GM04504 (cell line): ENCODE data around the gene MYO7A.

Experiments
- DNase-seq: peaks from one replicate; pipeline ENCODE4 v3.0.0-alpha.2; 2012; ENCODE audit warnings: low read depth

Gene MYO7A

DNA sequence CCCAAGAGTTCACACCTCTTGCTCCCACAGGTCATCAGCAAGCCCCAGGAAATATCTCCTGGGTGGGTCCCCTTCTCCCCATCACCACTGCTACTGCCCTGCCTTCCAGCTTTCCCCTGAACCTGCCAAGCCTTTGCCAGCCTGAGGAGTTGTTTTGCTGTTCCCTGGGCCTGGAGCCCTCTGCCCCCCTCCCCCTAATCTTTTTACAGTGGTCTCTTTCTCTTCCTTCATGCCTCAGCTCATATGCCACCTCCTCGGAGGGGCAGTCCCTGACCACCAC, 18.9 kb downstream of the MYO7A start:
- no peak for DNase-seq

GRCh38 chr11:77147668-77148321, 19.7 kb downstream of the MYO7A start:
- DNase-seq, result no peak

GRCh38 chr11:77148963-77149715, 21.1 kb downstream of the MYO7A start:
- no peak for DNase-seq

DNA sequence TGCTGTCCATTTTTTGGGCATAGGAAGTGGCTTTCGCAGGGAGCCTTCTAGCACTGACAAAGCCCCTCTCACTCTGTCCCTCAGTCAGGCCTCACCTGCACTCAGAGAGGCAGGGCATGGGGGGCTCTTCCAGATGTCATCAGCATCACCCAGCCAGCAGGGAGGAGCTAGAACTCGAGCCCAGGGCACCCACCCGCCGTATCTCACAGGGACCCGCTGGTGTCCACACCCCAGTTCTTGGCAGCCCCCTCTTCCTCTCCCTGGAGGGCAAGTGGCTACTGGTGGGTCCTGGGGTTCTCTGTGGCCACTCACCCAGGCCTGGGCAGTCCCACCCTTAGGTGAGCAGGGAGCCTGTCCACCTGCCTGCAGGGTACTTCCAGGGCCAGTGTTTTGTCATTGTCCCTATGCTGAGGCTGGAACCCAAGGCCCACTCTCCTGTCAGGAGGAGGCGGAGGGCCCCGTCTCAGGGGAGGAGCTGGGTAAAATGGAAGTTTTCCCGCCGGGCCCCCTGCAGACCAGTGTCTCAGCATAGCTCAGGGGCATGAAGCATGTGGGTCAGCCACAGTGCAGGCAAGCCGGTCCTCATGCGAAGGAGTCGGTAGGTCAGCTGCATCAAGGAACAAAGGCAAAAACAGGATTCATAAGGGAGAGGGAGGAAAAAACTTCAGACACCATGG, 21.8 kb downstream of the MYO7A start:
- DNase-seq, result no peak

- no peak for DNase-seq
Observed at GRCh38 chr11:77150836-77151235, 22.8 kb downstream of the MYO7A start.

DNA sequence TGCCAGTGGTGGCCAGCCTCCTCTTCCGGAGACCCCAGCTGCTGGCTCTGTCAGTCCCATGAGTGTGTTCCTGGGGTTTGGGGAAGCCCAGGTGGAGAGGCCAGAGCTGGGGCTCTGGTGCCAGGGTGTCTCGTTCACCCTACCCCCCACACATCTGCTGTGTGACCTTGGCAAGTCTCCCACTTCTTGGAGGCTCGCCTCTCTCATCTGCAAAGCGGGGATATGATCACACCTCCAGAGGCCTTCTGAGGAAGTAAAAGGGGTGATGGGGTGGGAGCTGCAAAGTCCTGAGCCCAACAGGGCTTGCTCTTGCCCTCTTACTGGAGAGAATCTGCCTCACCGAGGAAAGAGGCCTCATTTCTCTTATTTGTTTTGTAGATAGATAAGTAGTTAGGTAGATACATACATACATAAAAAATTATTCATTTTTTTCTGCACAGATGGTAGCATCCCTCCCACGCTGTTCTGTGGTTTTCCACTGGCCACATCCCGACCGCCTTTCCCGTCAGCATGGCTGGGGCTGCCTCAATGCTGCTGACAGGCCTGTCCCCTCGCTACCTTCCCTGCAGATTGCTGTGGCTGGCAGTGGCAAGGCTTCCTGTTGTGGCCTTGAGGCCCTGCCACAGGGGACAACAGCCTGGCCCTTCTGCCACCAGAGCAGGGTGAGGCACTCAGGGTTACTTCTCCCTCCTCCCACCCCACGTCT, 23.9 kb downstream of the MYO7A start:
- no peak for DNase-seq

DNA sequence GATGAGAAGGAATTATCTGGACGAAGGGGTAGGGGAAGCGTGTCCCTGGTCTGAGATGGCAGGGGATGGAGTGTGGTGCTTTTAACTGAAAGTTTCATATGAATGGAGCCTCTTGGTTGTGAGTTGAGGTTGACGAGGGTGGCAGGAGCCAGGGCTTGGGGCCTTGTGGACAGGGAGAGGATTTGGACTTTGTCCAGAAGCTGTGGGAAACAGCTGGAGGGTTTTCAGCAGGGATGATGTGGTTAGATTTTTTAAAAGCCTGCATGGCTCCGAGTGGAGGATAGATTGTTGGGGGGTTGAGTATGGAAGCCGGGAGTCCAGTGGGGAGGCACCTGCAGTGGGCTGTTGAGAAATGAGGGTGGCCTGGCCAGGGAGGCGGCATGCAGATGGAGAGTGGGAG, 24.8 kb downstream of the MYO7A start:
- DNase-seq, result no peak

GRCh38 chr11:77153276-77154185, 25.5 kb downstream of the MYO7A start:
- no peak for DNase-seq

DNA sequence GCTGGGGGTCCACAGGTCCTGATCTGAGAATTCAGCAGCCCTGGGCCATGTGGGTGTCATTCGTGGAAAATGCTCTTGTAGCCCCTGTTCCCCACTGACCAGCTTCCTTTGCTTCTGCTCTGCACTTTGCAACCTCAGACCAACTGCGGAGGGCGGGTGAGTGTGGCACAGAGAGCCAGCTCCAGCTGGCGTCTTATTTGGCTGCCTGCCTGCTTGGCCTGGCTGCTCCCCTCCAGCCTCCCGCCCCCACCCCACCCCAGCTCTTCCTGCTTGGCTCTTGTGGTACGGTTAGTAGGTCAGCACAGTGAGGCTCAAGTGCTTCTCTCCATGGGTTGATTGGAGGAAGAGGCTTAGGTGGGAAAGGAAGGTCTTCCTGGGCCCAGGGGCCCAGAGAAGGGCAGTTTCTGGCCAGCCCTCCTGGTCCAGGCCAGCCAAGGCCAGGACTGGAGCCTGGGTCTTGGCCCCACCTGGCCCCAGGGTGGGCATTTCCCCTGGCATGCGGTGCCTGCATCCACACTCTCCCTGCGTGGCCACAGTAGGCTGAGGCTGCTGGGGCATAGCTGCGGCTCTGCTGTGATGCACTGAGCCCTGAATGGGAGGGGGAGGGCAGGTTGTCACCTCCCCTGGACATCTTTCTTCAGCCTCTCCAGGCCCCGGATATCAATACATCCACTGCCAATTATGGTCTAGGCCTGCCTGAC, 26.5 kb downstream of the MYO7A start:
- no peak for DNase-seq

GRCh38 chr11:77155082-77155475, 27.0 kb downstream of the MYO7A start:
- no peak for DNase-seq

DNA sequence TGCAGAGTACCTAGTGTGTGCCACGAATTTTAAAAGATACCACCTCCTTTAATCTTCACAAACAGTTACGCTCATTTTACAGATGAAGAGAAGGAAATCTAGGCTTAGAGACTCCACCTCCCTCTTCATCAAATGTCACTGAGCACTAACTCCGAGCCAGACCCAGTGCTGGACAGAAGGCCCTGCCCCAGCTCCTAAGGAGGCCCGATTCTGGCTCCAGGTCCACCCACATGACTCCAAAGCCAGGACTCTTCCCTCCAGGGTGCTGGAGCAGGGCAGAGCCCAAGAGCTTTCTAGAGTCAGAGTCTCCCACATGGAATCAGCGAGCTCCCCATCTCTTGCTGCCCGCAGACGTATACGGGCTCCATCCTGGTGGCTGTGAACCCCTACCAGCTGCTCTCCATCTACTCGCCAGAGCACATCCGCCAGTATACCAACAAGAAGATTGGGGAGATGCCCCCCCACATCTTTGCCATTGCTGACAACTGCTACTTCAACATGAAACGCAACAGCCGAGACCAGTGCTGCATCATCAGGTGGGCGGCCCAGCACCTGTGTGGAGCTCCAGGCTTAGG, 27.6 kb downstream of the MYO7A start:
- no peak for DNase-seq

DNA sequence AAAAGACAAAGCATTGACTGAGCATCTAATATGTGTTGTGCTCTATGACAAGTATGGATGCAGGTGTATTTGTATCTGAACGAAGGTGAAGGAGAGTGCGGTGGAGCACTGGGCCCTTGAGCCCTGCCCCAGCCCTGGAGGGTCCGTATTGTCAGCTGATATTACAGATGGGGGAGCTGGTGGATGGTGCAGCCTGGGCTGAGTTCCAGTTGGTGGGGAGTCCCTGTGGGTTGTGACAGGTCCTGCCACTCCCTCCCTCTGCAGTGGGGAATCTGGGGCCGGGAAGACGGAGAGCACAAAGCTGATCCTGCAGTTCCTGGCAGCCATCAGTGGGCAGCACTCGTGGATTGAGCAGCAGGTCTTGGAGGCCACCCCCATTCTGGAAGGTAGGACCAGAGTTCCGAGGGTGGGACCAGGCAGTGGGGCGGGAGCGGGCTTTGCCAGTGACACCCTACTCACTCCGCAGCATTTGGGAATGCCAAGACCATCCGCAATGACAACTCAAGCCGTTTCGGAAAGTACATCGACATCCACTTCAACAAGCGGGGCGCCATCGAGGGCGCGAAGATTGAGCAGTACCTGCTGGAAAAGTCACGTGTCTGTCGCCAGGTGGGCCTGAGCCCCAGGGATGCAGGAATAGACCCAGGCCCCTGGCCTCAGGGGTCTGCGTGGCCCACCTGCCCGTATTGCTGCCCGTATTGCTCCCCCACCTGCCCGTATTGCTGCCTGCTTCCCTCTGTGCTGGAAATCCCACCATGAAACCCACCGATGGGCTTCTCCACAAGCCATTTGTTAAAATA, 28.6 kb downstream of the MYO7A start:
- DNase-seq, result no peak

DNA sequence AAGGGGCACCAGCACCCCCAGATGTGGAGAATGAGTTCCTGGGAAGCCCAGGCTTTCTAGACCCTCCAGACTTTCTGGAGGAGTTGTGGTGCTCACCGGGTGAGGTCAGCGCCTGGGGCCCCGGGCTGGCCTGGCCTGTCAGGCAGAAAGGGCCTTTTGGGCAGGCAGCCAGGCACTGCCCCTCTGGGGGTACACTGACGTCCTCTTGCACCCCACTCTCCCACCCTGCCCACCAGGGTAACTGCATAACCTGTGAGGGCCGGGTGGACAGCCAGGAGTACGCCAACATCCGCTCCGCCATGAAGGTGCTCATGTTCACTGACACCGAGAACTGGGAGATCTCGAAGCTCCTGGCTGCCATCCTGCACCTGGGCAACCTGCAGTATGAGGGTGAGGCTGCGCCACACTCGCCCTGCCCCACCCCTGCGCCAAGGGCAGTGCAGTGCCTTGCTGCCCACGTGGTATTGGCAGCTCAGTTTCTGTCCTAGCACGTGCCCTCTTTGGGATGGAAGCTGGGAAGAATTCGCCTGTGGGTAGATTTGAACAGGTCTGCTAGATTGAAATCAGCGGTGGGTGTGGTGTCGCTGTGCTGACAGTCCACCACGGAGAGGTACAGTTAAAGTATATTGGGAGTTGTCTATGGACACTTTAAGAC, 30.1 kb downstream of the MYO7A start:
- DNase-seq, result no peak

DNA sequence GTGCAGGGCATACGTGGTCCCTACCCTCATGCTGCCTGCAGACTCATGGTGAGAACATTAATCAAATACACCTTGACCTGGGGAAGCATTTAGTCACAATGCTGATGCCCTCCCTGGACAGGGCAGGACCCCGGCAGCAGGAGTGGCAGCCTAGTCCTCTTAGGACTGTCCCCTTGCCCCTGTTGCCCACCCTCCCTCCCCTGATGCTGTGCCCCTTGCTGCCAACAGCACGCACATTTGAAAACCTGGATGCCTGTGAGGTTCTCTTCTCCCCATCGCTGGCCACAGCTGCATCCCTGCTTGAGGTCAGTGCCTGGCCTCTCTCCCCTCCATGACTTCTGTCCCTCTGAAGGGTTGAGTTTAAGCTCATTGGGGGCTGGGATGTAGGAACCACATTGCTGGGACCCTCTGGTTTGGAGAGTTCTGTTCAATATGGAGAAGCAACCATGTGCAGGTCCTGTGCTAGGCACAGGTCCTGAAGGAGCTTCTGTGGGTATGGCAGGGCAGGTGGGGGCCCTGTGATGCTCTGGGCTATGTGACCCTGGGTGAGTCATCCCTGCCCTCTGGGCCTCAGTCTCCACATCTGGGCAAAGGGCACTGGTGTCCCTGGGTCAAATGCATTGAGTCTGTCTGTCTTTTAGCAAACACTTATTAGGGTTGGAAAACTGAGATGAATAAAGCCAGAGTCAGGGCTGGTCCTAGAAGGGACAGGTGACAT, 31.3 kb downstream of the MYO7A start:
- no peak for DNase-seq

DNA sequence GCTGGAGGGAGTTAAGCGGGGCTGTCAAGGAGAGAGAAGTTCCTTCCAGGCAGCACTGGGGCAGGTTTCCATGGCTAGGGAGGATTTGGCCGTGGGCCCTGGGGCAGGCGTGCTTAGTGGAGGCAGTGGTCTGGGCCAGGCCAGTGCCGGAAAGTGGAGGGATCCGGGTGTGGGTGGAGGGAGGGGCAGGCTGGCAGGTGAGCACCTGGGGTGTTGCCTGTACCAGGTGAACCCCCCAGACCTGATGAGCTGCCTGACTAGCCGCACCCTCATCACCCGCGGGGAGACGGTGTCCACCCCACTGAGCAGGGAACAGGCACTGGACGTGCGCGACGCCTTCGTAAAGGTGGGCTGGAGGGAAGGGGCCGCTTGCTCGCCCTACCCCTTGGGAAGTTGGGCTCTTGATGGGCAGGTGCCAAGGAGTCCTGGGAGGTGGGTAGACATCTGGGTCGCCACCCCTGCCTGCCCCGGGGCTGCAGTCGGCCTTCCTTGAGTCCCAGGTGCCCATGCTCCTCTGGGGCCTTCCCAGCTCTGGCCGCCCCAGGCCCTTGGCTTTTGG, 32.0 kb downstream of the MYO7A start:
- DNase-seq, result no peak

DNA sequence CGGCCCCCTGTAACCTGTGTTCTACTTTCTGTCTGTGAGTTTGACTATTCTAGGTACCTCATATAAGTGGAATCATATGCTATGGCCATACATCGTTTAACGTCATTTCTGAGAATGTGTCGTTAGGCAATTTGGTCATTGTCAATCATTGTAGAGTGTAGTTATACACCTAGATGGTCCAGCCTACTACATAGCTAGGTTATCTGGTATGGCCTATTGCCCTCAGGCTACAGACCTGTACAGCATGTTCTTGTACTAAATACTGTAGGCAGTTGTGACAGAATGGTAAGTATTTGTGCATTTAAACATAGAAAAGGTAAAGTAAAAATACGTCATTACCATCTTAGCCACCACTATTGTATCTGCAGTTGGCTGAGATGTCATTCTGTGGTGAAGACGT, 35.2 kb downstream of the MYO7A start:
- no peak for DNase-seq

DNA sequence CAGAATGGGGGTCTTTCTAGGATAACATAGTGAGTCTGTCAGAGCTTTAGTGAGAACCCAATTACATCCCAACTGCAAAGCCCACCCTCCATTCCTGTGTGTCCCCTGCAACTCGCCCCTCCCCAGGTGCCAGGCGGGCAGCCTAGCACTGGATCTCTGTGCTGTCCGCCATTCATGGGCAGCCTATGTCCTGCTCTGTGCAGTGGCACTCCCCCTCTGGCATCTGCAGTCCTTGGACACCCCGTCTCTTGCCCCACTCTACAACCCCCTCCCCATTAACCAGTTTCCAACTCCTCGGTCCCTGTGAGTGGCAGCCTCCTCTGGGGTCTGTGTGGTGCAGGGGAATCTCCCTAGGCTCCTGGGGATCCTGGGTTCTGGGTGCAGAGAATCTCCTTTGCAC, 37.0 kb downstream of the MYO7A start:
- no peak for DNase-seq

GRCh38 chr11:77166021-77166420, 38.0 kb downstream of the MYO7A start:
- no peak for DNase-seq
